ENCODE measurements around the gene INCA1. TPM values are rescaled to one million over a fixed set of nuclear protein-coding genes. Genes with fewer than 3 reads are reported as not detected.
A peak's percentile ranks its signal among the peaks of the same experiment; 100 is the strongest.

The INCA1 gene
- total and polyA plus RNA-seq, 2 donors (not counting 3 experiments of a cell fraction or from before 2014, with no cell fraction given): 0.71 to 1.0 TPM

DNA sequence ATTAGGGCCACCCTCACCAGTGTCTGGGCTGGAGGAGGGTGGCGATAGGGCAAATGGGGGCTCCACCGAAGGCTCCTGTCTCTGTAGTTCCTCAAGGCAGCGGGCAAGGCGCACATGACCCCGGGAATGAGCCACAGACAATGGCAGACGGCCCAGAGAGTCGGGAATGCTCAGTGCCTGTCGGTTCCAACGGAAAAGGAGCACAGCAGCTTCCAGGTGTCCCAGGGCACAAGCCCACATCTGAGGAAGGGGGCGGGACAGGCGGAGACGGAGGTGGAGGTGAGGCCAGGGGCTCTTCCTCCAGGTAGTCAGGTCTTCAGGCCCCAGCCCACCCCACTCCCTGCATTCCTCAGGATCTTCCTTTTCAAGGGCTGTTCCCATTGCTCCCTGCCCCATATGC lies 24.6 kb downstream of the INCA1 start:
- no peaks in the 10 kb centered on the region for H4K20me1 ChIP-seq (replicated peaks; ENCODE audit: control insufficient read depth, extremely low read depth, insufficient read depth, low read length)
- no peaks in the 10 kb centered on the region for H3K9me1 ChIP-seq (replicated peaks; ENCODE audit: control insufficient read depth, extremely low read depth, insufficient read depth, low read length)
- no peak overlapping the region for H3K4me3 ChIP-seq (replicated peaks in 1 of 3; ENCODE audit: insufficient read depth in 1 of 3, low read depth in 1 of 3, low read length in 3 of 3)
- intact Hi-C loops (cut with micrococcal nuclease): no loop called here
- no peak overlapping the region for H3K27ac ChIP-seq (ENCODE audit: insufficient read depth, low read depth, low read length)
- BruUV-seq (replicated peaks): no TSS peak
- no peak overlapping the region for H2AFZ ChIP-seq (ENCODE audit: low read depth, low read length)
- H3K4me1 ChIP-seq (ENCODE audit: control insufficient read depth, extremely low read depth, insufficient read depth, low read length): peaks cover 16% of the 10 kb centered on the region
- TF ChIP-seq EZH2 (IDR thresholded peaks at IDR 0.05; ENCODE audit: borderline replicate concordance, low read depth, low read length, severe bottlenecking) (no peak), POLR2AphosphoS5 (IDR thresholded peaks at IDR 0.05; ENCODE audit: insufficient read depth, low read depth, low read length) (no peak)
- H3K27me3 ChIP-seq (ENCODE audit: control insufficient read depth in 2 of 2, insufficient read depth in 2 of 2, low read length in 2 of 2): no peaks in the 10 kb centered on the region
- ChIA-PET POLR2A (no interaction called here), CTCF (no interaction called here)
- dilution Hi-C loops (cut with MboI; ENCODE audit: extremely low pct_ligation_motif_present, low sequenced_read_pairs): no loop called here
- FAIRE-seq (no peak), DNase-seq (ENCODE audit: low read depth, low spot score) (no peak)
- peaks cover 17 to 46% of the 10 kb centered on the region in 2 experiments for H3K36me3 ChIP-seq (ENCODE audit: control insufficient read depth in 2 of 2, extremely low read depth in 1 of 2, insufficient read depth in 2 of 2, low read length in 2 of 2)
- H3K79me2 ChIP-seq (ENCODE audit: control insufficient read depth, insufficient read depth, low read length): peaks cover 4% of the 10 kb centered on the region
- no peak overlapping the region for H3K4me2 ChIP-seq (ENCODE audit: insufficient read depth, low read length)
- H3K9ac ChIP-seq (replicated peaks; ENCODE audit: extremely low read depth, insufficient read depth, low read length): no peak overlapping the region
- no peaks in the 10 kb centered on the region for H3K9me3 ChIP-seq (replicated peaks; ENCODE audit: control insufficient read depth, insufficient read depth, low read length)

DNA sequence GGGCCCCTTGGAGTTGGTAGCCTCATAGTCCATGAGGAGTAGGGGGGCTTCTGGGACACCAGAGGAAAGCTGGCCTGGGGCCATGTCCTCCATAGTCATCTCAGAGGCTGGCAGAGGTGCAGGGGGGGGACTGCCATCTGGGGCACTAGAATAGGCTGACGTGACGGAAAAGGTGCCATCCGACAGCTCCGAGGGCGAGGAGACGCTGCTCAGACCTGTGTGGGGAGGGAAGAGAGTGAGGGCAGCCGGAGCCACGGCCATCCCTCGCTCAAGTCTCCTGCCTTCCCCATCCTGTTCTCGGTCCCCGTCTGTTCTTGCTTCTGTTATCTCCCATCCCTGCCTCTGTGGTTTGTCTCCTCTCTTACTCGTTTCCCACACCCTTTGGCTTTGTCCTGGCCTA lies 25.0 kb downstream of the INCA1 start:
- dilution Hi-C loops (cut with MboI; ENCODE audit: extremely low pct_ligation_motif_present, low sequenced_read_pairs): no loop called here
- Histone ChIP-seq H3K27ac (ENCODE audit: insufficient read depth, low read depth, low read length) (no peak overlapping the region), H3K27me3 (ENCODE audit: control insufficient read depth in 2 of 2, insufficient read depth in 2 of 2, low read length in 2 of 2) (no peaks in the 10 kb centered on the region), H3K4me2 (ENCODE audit: insufficient read depth, low read length) (no peak overlapping the region), H3K9me1 (replicated peaks; ENCODE audit: control insufficient read depth, extremely low read depth, insufficient read depth, low read length) (no peaks in the 10 kb centered on the region), H2AFZ (ENCODE audit: low read depth, low read length) (no peak overlapping the region), H3K4me3 (replicated peaks in 1 of 3; ENCODE audit: insufficient read depth in 1 of 3, low read depth in 1 of 3, low read length in 3 of 3) (no peak overlapping the region), H3K9me3 (replicated peaks; ENCODE audit: control insufficient read depth, insufficient read depth, low read length) (no peaks in the 10 kb centered on the region), H3K4me1 (ENCODE audit: control insufficient read depth, extremely low read depth, insufficient read depth, low read length) (peaks cover 16% of the 10 kb centered on the region), H3K36me3 (ENCODE audit: control insufficient read depth in 2 of 2, extremely low read depth in 1 of 2, insufficient read depth in 2 of 2, low read length in 2 of 2) (peaks cover 13 to 42% of the 10 kb centered on the region in 2 experiments), H4K20me1 (replicated peaks; ENCODE audit: control insufficient read depth, extremely low read depth, insufficient read depth, low read length) (no peaks in the 10 kb centered on the region), H3K79me2 (ENCODE audit: control insufficient read depth, insufficient read depth, low read length) (peaks cover 4% of the 10 kb centered on the region), H3K9ac (replicated peaks; ENCODE audit: extremely low read depth, insufficient read depth, low read length) (no peak overlapping the region)
- ChIA-PET CTCF (no interaction called here), POLR2A (no interaction called here)
- intact Hi-C loops (cut with micrococcal nuclease): no loop called here
- FAIRE-seq: no peak
- DNase-seq (ENCODE audit: low read depth, low spot score): no peak
- TSS peak; percentile 1 for BruUV-seq (replicated peaks)
- TF ChIP-seq, protein P1, sequence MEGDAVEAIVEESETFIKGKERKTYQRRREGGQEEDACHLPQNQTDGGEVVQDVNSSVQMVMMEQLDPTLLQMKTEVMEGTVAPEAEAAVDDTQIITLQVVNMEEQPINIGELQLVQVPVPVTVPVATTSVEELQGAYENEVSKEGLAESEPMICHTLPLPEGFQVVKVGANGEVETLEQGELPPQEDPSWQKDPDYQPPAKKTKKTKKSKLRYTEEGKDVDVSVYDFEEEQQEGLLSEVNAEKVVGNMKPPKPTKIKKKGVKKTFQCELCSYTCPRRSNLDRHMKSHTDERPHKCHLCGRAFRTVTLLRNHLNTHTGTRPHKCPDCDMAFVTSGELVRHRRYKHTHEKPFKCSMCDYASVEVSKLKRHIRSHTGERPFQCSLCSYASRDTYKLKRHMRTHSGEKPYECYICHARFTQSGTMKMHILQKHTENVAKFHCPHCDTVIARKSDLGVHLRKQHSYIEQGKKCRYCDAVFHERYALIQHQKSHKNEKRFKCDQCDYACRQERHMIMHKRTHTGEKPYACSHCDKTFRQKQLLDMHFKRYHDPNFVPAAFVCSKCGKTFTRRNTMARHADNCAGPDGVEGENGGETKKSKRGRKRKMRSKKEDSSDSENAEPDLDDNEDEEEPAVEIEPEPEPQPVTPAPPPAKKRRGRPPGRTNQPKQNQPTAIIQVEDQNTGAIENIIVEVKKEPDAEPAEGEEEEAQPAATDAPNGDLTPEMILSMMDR (IDR thresholded peaks at IDR 0.05; ENCODE audit: extremely low read depth in 1 of 2, insufficient read depth in 1 of 2, low read depth in 1 of 2, low read length in 2 of 2): no peak
- TF ChIP-seq, protein P2, sequence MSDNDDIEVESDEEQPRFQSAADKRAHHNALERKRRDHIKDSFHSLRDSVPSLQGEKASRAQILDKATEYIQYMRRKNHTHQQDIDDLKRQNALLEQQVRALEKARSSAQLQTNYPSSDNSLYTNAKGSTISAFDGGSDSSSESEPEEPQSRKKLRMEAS (IDR thresholded peaks at IDR 0.05; ENCODE audit: insufficient read depth, insufficient read length): no peak
- TF ChIP-seq JUN (IDR thresholded peaks at IDR 0.05; ENCODE audit: borderline replicate concordance, insufficient read depth, insufficient read length, low read depth): no peak
- no peak for TF ChIP-seq GATA2 (IDR thresholded peaks at IDR 0.05; ENCODE audit: insufficient read depth, insufficient read length, low read depth, low read length)
- no peak for TF ChIP-seq MYC (IDR thresholded peaks at IDR 0.05; ENCODE audit: low read depth, low read length)
- no peak for TF ChIP-seq EZH2 (IDR thresholded peaks at IDR 0.05; ENCODE audit: borderline replicate concordance, low read depth, low read length, severe bottlenecking)
- TF ChIP-seq POLR2AphosphoS5 (IDR thresholded peaks at IDR 0.05; ENCODE audit: insufficient read depth, low read depth, low read length): no peak
- TF ChIP-seq POLR2A (IDR thresholded peaks at IDR 0.05; ENCODE audit: low read depth, low read length): no peak
